HepG2 (cell line): ENCODE data around the gene HDAC10. TPM values are rescaled to one million over a fixed set of nuclear protein-coding genes. Genes with fewer than 3 reads are reported as not detected.
A peak's percentile ranks its signal among the peaks of the same experiment; 100 is the strongest.

ENCODE experiments used
- BCL6 ChIP-seq: IDR thresholded peaks from 2 replicates; pipeline ENCODE4 v1.6.1; 2016; ENCODE audit warnings: missing genetic modification reagents, missing compliant biosample characterization
- DR1 ChIP-seq: sonication (generic); formaldehyde crosslinking; IDR thresholded peaks from 2 replicates; pipeline ENCODE4 v1.8.0; 2021; ENCODE audit warnings: mild to moderate bottlenecking, missing genetic modification reagents, inconsistent platforms
- HDAC1 ChIP-seq: sonication (generic); formaldehyde crosslinking; IDR thresholded peaks from 2 replicates; pipeline ENCODE4 v1.5.1; 2020; ENCODE audit warnings: mild to moderate bottlenecking, missing genetic modification reagents
- KAT8 ChIP-seq: IDR thresholded peaks from 2 replicates; pipeline ENCODE4 v1.6.1; 2016; ENCODE audit warnings: missing genetic modification reagents, missing compliant biosample characterization
- MAZ ChIP-seq, 2 experiments: sonication (generic) in 1 of 2; formaldehyde crosslinking in 1 of 2; IDR thresholded peaks; 2 replicates each; pipeline versions ENCODE4 v1.5.0 to v1.6.1; 2012 to 2020; ENCODE audit warnings: low read depth in 2 of 2, mild to moderate bottlenecking in 2 of 2, borderline replicate concordance in 1 of 2, improper control_type of control experiment in 1 of 2, low read length in 1 of 2, missing genetic modification reagents in 1 of 2, moderate library complexity in 1 of 2
- REXO4 ChIP-seq: sonication (generic); formaldehyde crosslinking; IDR thresholded peaks from 2 replicates; pipeline ENCODE4 v1.8.0; 2022; ENCODE audit warnings: missing genetic modification reagents, mild to moderate bottlenecking, borderline replicate concordance
- RFX1 ChIP-seq: fragments of 450-650 bp; IDR thresholded peaks from 2 replicates; pipeline ENCODE4 v1.6.1; 2017
- SOX13 ChIP-seq, 3 experiments: fragments of 450-650 bp in 1 of 3; sonication (generic) in 1 of 3; formaldehyde crosslinking in 1 of 3; IDR thresholded peaks in 2 of 3; conservative IDR thresholded peaks in 1 of 3; 2 replicates each; pipeline versions ENCODE4 v1.5.0 to v1.6.1; 2016 to 2020; ENCODE audit warnings: antibody characterized with exemption in 1 of 3, mild to moderate bottlenecking in 1 of 3, missing compliant biosample characterization in 1 of 3, missing genetic modification reagents in 1 of 3, moderate library complexity in 1 of 3
- TMF1 ChIP-seq: sonication (generic); formaldehyde crosslinking; IDR thresholded peaks from 2 replicates; pipeline ENCODE4 v1.8.1; 2022; ENCODE audit warnings: low read depth, missing genetic modification reagents
- ZFX ChIP-seq: sonication (generic); formaldehyde crosslinking; IDR thresholded peaks from 2 replicates; pipeline ENCODE4 v1.4.0; 2020; ENCODE audit warnings: mild to moderate bottlenecking, low read depth, missing genetic modification reagents, moderate library complexity
- ZIK1 ChIP-seq: sonication (generic); formaldehyde crosslinking; IDR thresholded peaks from 2 replicates; pipeline ENCODE4 v1.5.0; 2020; ENCODE audit warnings: mild to moderate bottlenecking, low read depth, missing genetic modification reagents, borderline replicate concordance
- ZNF331 ChIP-seq: sonication (generic); formaldehyde crosslinking; IDR thresholded peaks from 2 replicates; pipeline ENCODE4 v1.4.0; 2020; ENCODE audit warnings: missing genetic modification reagents
- ZNF703 ChIP-seq: sonication (generic); formaldehyde crosslinking; IDR thresholded peaks from 2 replicates; pipeline ENCODE4 v1.5.1; 2020; ENCODE audit warnings: missing genetic modification reagents, mild to moderate bottlenecking, moderate library complexity, borderline replicate concordance
- polyA plus RNA-seq, 8 experiments: library from polyadenylated mRNA; depleted of rRNA in 3 of 8; stranded (reverse) in 7 of 8; unstranded in 1 of 8; fragments of >200 nt; fragmentation: Illumina TruSeq in 4 of 8; extraction: Trizol in 4 of 8; gene quantifications; 2 replicates each; pipeline versions ENCODE4 v1.2.1 to v1.2.3, GENCODE V29; 2011 to 2016; ENCODE audit warnings: low read depth in 4 of 8, missing spikeins in 1 of 8, mixed read lengths in 1 of 8; ENCODE audit not compliant: insufficient read depth in 1 of 8
- total RNA-seq, 5 experiments: library from RNA; depleted of rRNA; stranded (reverse); fragments of >200 nt; fragmentation: Illumina TruSeq; extraction: Trizol; gene quantifications; 2 replicates each; pipeline ENCODE4 v1.2.3, GENCODE V29; 2016; ENCODE audit warnings: low read depth in 1 of 5
- TF ChIP-seq, protein P1 (sequence below): sonication (generic); formaldehyde crosslinking; IDR thresholded peaks from 2 replicates; pipeline ENCODE4 v1.8.0; 2023; ENCODE audit warnings: mild to moderate bottlenecking, missing genetic modification reagents
- TF ChIP-seq, protein P2 (sequence below): sonication (generic); formaldehyde crosslinking; IDR thresholded peaks from 2 replicates; pipeline ENCODE4 v1.4.0; 2020; ENCODE audit warnings: missing genetic modification reagents
- TF ChIP-seq, protein P3 (sequence below): sonication (generic); formaldehyde crosslinking; IDR thresholded peaks from 2 replicates; pipeline ENCODE4 v1.9.0; 2022; ENCODE audit warnings: missing genetic modification reagents, mild to moderate bottlenecking, borderline replicate concordance
- TF ChIP-seq, protein P4 (sequence below): sonication (generic); formaldehyde crosslinking; IDR thresholded peaks from 2 replicates; pipeline ENCODE4 v1.5.0; 2020; ENCODE audit warnings: mild to moderate bottlenecking, missing genetic modification reagents
- TF ChIP-seq, protein P5 (sequence below): sonication (generic); formaldehyde crosslinking; IDR thresholded peaks from 2 replicates; pipeline ENCODE4 v1.5.1; 2020; ENCODE audit warnings: mild to moderate bottlenecking, moderate library complexity, missing genetic modification reagents

The HDAC10 gene
- total and polyA plus RNA-seq, 2 of the 13 experiments (the other 11 are each of a cell fraction or from before 2014, with no cell fraction given): 13.9 to 14.9 TPM

DNA sequence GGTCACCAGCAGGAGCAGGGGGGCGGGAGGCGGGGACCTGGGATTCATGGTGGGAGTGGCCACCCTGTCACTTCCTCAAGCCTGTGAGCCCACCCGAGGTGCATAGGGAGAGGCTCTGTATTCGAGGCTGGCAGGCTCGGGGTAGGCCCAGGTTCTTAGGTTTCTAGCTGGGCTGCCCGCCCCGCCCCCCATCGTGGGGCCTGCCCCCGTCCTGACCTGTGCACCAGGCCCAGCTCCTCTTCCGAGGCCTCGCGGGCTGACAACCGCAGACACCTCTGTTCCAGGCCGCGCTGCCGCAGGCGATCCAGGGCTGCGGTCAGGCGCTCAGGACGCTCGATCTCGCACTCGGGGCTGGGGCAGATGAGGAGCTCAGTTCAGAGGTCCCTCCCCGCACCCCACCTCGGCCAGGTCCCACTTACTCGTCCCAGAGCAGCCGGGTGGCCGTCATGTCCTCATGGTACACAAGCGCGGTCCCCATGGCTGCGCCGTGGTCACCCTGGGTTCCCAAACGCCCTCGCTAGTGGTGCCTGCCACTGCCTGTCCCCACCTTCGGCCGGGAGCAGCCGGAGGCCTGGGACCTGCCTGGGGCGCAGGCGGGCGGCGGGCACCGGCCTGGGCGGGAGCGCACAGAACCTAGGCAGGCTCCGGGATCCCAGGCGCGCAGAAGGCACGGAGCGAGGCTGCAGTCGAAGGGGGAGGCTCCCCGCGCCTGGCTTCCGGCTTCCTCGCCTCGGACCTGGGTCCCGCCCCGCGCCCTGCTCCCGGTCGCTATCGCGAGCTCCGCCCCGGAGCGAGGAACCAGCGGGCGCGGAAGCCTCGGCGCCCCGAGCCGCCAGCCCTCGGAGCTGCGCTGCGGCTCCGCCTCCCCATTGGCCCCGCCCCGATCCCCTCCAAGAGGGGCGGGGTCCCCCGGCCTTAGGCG, at the start of gene HDAC10 (continued):
- TF ChIP-seq, protein P1, sequence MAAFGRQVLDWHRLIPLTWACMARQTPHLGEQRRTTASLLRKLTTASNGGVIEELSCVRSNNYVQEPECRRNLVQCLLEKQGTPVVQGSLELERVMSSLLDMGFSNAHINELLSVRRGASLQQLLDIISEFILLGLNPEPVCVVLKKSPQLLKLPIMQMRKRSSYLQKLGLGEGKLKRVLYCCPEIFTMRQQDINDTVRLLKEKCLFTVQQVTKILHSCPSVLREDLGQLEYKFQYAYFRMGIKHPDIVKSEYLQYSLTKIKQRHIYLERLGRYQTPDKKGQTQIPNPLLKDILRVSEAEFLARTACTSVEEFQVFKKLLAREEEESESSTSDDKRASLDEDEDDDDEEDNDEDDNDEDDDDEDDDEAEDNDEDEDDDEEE: peak; percentile 42; the same call in 1 of the 2 replicates
- TF ChIP-seq HDAC1 (peak; percentile 66), KAT8 (CRISPR knock-in tag) (peak; percentile 35; the same call in 1 of the 2 replicates), SOX13 (IDR thresholded peaks at IDR 0.05) (no peak), SOX13 (CRISPR knock-in tag; conservative IDR thresholded peaks at IDR 0.05 in 1 of 2, IDR thresholded peaks at IDR 0.05 in 1 of 2) (no peak), ZIK1 (peak; percentile 25; the same call in 1 of the 2 replicates), DR1 (CRISPR knock-in tag) (peak; percentile 17; the same call in 1 of the 2 replicates), MAZ (IDR thresholded peaks at IDR 0.05; ENCODE audit: borderline replicate concordance, low read depth, low read length) (no peak), MAZ (CRISPR knock-in tag; IDR thresholded peaks at IDR 0.05; ENCODE audit: low read depth) (peak; percentile 14; the same call in 1 of the 2 replicates), ZNF331 (CRISPR knock-in tag) (peak; percentile 8; the same call in 1 of the 2 replicates), ZNF703 (peak; percentile 9; the same call in 1 of the 2 replicates), BCL6 (CRISPR knock-in tag) (no peak; the same call in 1 of the 2 replicates), RFX1 (no peak), REXO4 (no peak), TMF1 (no peak), ZFX (CRISPR knock-in tag) (peak; percentile 85)
- TF ChIP-seq, protein P2, sequence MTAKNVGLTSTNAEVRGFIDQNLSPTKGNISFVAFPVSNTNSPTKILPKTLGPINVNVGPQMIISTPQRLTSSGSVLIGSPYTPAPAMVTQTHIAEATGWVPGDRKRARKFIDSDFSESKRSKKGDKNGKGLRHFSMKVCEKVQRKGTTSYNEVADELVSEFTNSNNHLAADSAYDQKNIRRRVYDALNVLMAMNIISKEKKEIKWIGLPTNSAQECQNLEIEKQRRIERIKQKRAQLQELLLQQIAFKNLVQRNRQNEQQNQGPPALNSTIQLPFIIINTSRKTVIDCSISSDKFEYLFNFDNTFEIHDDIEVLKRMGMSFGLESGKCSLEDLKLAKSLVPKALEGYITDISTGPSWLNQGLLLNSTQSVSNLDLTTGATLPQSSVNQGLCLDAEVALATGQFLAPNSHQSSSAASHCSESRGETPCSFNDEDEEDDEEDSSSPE (CRISPR knock-in tag): peak; percentile 61; the same call in 1 of the 2 replicates
- TF ChIP-seq, protein P3, sequence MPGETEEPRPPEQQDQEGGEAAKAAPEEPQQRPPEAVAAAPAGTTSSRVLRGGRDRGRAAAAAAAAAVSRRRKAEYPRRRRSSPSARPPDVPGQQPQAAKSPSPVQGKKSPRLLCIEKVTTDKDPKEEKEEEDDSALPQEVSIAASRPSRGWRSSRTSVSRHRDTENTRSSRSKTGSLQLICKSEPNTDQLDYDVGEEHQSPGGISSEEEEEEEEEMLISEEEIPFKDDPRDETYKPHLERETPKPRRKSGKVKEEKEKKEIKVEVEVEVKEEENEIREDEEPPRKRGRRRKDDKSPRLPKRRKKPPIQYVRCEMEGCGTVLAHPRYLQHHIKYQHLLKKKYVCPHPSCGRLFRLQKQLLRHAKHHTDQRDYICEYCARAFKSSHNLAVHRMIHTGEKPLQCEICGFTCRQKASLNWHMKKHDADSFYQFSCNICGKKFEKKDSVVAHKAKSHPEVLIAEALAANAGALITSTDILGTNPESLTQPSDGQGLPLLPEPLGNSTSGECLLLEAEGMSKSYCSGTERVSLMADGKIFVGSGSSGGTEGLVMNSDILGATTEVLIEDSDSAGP (CRISPR knock-in tag): peak; percentile 66; the same call in 1 of the 2 replicates
- TF ChIP-seq, protein P4, sequence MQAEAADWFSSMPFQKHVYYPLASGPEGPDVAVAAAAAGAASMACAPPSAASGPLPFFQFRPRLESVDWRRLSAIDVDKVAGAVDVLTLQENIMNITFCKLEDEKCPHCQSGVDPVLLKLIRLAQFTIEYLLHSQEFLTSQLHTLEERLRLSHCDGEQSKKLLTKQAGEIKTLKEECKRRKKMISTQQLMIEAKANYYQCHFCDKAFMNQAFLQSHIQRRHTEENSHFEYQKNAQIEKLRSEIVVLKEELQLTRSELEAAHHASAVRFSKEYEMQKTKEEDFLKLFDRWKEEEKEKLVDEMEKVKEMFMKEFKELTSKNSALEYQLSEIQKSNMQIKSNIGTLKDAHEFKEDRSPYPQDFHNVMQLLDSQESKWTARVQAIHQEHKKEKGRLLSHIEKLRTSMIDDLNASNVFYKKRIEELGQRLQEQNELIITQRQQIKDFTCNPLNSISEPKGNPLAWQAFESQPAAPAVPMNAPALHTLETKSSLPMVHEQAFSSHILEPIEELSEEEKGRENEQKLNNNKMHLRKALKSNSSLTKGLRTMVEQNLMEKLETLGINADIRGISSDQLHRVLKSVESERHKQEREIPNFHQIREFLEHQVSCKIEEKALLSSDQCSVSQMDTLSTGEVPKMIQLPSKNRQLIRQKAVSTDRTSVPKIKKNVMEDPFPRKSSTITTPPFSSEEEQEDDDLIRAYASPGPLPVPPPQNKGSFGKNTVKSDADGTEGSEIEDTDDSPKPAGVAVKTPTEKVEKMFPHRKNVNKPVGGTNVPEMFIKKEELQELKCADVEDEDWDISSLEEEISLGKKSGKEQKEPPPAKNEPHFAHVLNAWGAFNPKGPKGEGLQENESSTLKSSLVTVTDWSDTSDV (CRISPR knock-in tag): peak; percentile 97
- TF ChIP-seq, protein P5, sequence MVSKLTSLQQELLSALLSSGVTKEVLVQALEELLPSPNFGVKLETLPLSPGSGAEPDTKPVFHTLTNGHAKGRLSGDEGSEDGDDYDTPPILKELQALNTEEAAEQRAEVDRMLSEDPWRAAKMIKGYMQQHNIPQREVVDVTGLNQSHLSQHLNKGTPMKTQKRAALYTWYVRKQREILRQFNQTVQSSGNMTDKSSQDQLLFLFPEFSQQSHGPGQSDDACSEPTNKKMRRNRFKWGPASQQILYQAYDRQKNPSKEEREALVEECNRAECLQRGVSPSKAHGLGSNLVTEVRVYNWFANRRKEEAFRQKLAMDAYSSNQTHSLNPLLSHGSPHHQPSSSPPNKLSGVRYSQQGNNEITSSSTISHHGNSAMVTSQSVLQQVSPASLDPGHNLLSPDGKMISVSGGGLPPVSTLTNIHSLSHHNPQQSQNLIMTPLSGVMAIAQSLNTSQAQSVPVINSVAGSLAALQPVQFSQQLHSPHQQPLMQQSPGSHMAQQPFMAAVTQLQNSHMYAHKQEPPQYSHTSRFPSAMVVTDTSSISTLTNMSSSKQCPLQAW: peak; percentile 38; the same call in 1 of the 2 replicates
